ENCODE measurements around the gene SFRP5.

Gene SFRP5, protein sequence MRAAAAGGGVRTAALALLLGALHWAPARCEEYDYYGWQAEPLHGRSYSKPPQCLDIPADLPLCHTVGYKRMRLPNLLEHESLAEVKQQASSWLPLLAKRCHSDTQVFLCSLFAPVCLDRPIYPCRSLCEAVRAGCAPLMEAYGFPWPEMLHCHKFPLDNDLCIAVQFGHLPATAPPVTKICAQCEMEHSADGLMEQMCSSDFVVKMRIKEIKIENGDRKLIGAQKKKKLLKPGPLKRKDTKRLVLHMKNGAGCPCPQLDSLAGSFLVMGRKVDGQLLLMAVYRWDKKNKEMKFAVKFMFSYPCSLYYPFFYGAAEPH

GRCh38 chr10:97771913-97772823 is at the start of gene SFRP5:
SFRP5 (minus strand) TSS chr10:97771999; CDS start chr10:97771833, 166 bp downstream.
- DNase-seq (ENCODE audit: extremely low read depth, low read depth) = no peak
- no peak within 1 kb of the TSS for H3K4me3 ChIP-seq (replicated peaks; ENCODE audit: low read depth, low read length)

GRCh38 chr10:97820096-97820704 is 48.4 kb upstream of the SFRP5 start:
- no peak overlapping the region for H3K4me3 ChIP-seq (replicated peaks; ENCODE audit: low read depth, low read length)
- TF ChIP-seq CTCF (IDR thresholded peaks at IDR 0.05; ENCODE audit: low read depth, low read length, missing control alignments) = no peak
- DNase-seq (ENCODE audit: extremely low read depth, low read depth) = no peak

More at GRCh38 chr10:97771913-97772823, at the start of gene SFRP5:
- TF ChIP-seq CTCF (IDR thresholded peaks at IDR 0.05; ENCODE audit: low read depth, low read length, missing control alignments) = no peak

DNA sequence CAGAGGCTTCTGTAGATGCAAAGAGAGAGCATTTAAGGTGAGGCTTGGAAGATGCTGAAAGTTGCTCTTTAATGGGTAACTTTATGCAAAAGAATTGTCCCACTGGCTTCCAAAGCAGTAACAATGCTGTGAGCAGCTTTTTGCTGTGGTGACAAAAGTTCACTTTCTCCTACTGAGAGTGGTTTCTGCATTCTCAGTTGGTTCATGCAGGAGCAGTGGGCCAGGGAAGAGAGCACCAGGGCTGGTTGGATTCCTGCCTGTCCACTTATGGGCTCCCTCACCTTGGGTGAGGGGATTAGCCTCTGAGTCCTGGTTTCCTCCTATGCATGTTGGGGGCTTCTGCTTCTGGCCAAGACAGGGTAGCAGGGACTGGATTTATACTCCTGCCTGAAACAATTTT is 46.8 kb upstream of the SFRP5 start:
- no peak overlapping the region for H3K4me3 ChIP-seq (replicated peaks; ENCODE audit: low read depth, low read length)
- no peak for TF ChIP-seq CTCF (IDR thresholded peaks at IDR 0.05; ENCODE audit: low read depth, low read length, missing control alignments)
- no peak for DNase-seq (ENCODE audit: extremely low read depth, low read depth)

- TF ChIP-seq CTCF (IDR thresholded peaks at IDR 0.05; ENCODE audit: low read depth, low read length, missing control alignments) = no peak
- H3K4me3 ChIP-seq (replicated peaks; ENCODE audit: low read depth, low read length) = no peak overlapping the region
- no peak for DNase-seq (ENCODE audit: extremely low read depth, low read depth)
Observed at GRCh38 chr10:97816609-97817008, 44.8 kb upstream of the SFRP5 start.

GRCh38 chr10:97814996-97815395 is 43.2 kb upstream of the SFRP5 start:
- TF ChIP-seq CTCF (IDR thresholded peaks at IDR 0.05; ENCODE audit: low read depth, low read length, missing control alignments) = no peak
- no peak for DNase-seq (ENCODE audit: extremely low read depth, low read depth)
- H3K4me3 ChIP-seq (replicated peaks; ENCODE audit: low read depth, low read length) = no peak overlapping the region

DNA sequence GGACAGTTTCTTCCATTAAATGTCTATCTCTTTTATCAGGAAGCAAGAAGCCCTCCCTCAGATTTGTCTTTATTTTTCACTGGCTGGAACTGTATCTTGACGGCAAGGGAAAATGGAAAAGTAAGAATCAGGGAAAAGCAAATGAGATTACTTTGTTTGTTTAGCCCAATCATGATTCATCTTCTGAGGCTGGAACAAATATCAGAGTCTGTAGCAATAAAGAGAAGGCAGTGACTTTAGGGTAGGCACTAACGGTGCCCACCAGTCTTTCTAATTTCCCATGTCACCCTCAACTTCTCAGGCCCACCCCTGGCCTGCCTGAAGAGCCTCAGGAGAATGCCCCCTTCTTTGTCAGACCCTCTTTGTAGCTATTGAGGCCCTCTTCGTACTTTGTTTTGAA is 41.5 kb upstream of the SFRP5 start:
- no peak overlapping the region for H3K4me3 ChIP-seq (replicated peaks; ENCODE audit: low read depth, low read length)
- no peak for TF ChIP-seq CTCF (IDR thresholded peaks at IDR 0.05; ENCODE audit: low read depth, low read length, missing control alignments)
- DNase-seq (ENCODE audit: extremely low read depth, low read depth) = no peak
